HG03521 (cell line): ENCODE results near the gene HDGFL1.

Experiments
- ATAC-seq: cut with Tn5 transposase; IDR thresholded peaks from one replicate; pipeline ENCODE4 v1.9.1; 2021; ENCODE audit warnings: mild to moderate bottlenecking, moderate library complexity; ENCODE audit not compliant: unreplicated experiment

Gene HDGFL1

GRCh38 chr6:22569281-22570184 is at the start of gene HDGFL1:
TSS of gene HDGFL1 (plus strand) at chr6:22569566. CDS start at chr6:22569576, 10 bp downstream.
- ATAC-seq: no peak

GRCh38 chr6:22521035-22521434 is 48.3 kb upstream of the HDGFL1 start:
- ATAC-seq: no peak

DNA sequence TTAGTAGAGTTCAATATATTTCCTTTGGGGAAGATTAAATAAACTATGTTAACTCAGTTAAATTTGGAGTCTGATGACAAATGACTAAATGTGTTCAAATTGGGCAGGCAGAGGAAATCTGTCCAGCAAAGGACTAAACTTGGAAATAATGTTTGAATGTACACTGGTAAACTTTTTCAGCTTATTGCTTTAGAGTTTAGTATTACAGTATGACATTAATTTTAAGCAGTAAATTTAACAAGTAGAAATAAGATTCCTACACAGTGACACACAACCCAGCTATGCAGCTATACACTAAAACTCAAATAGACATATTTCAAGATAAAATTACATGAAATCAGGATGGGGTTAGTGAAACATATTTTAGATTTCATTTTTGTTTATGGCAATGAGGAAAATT is 42.6 kb upstream of the HDGFL1 start:
- no peak for ATAC-seq

GRCh38 chr6:22529866-22530265 is 39.5 kb upstream of the HDGFL1 start:
- no peak for ATAC-seq

DNA sequence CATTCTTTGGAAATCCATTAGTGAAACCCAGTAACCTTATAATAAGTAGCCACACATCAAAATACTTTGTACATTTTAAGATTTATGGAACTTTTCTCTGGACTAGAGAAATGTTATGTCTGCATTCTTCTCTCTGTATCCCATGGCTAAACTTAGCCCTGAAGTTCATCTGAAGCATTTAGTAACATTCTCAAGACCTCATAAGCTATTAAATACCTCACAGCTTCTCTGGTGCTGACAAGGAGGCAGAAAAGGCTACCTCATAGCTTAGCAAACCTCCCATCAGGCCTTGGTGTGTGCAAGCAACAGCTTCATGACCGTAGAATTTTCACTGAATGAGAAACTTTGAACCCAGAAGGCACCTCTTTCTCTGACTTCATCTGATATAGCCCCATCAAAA is 38.9 kb upstream of the HDGFL1 start:
- ATAC-seq: no peak

- no peak for ATAC-seq
These were observed 33.2 kb upstream of the HDGFL1 start for GRCh38 chr6:22536122-22536521.

DNA sequence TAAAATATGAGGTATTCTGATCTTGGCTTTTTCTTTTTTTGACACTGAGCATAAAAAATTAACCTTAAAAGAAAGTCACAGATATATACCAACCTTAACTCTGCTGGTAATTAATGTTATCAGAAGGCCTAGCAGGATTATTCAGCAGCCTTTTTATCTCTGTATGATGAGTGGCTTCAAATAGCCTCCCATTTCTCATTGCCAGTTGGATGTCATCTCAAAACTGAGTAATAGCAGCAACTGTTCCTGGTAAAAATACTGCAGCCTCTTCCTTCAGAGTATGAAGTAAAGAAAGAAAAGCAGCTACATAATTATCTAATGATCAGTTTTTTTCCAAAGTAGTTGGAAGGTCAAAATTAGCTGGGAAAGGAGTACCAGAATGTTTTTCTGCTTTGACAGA is 24.9 kb upstream of the HDGFL1 start:
- no peak for ATAC-seq

GRCh38 chr6:22545051-22545450 is 24.3 kb upstream of the HDGFL1 start:
- no peak for ATAC-seq

DNA sequence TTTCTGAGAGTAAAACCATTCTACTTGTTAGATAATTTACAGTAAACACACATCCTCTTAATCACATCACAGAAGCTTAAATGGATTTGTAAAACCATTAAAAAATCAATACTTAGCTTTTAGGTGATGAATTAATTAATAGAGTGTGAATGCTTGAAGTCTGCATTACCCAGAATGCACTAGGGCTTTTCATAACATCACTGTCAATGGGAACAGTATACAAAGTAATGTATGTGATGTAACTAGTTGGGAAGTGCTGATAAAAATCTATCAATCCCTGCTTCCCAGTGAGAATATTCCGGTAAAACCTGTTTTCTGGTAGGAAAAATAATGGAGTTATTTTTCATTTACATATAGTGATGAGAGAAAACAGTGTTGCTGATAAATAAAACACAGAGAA is 23.1 kb upstream of the HDGFL1 start:
- no peak for ATAC-seq

GRCh38 chr6:22550971-22551670 is 18.2 kb upstream of the HDGFL1 start:
- no peak for ATAC-seq

- ATAC-seq: no peak
These were observed 13.1 kb upstream of the HDGFL1 start for GRCh38 chr6:22556266-22556665.

DNA sequence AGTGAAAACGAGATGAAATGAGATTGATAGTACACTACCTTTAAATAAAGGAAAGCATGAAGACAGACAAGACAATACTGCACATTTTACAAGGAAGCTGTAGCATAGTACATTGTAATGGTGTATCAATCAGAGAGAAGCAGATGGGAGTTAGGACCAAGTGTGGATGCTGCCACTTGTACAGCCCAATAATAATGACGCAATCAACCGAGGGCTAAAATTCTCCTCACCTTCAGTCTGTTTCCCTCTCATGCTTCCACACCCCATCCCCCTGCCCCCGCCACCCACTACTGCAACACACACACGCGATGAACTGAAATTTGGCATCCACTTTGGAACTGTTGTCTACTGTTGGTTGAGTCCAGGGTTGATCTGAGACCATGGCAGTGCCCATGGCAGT is 12.4 kb upstream of the HDGFL1 start:
- no peak for ATAC-seq

DNA sequence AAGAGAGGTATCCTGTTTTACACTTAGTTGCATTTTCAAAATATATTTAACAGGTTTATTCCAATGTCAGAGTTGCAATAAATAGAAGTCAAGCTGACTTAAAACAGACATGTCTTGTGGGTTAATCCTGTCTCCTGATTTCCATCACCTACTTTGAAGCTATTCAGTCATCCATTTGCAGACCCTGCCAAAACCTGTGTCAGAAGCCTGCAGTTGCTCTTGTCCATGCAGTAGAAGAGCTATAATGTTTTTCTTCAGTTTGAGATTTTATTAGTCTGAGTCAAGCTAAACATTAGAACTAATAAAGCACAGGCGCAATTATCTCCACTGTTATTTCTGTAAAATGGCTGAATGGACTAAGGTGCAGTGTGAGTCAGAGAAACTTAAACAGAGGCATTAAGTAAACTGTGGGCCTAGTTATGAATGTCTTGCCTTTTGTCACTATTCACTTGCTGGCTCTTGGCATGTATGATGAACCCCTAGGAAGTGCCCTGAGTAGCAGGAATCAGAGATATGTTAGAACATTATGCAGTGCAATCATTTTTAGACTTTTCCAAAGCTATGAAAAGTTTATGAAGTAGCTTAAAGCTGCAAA is 11.0 kb upstream of the HDGFL1 start:
- no peak for ATAC-seq

DNA sequence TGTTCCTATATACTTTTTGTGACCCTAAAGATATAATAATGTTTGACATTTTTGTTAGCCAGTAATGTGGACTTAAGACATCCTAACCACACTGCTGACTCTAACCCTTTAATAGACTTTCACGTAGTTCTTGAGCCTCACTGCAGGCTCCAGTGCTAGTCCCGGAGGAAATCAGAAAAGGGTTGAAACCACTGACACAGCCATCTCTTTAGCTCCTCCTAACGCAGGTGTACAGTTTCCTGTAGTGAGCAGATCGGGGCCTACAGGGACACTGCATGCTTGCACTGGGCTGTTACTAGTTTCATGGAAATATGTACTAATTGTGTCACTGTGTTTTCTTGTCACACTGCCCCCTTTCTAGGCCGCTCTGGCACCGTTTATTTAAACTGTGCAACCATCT is 512 bp upstream of the HDGFL1 start:
- ATAC-seq: no peak

GRCh38 chr6:22570185-22570551 is 802 bp downstream of the HDGFL1 start:
- ATAC-seq: no peak

- no peak for ATAC-seq
These were observed 5.8 kb downstream of the HDGFL1 start for GRCh38 chr6:22575190-22575589.

GRCh38 chr6:22579439-22579838 is 10.1 kb downstream of the HDGFL1 start:
- no peak for ATAC-seq

DNA sequence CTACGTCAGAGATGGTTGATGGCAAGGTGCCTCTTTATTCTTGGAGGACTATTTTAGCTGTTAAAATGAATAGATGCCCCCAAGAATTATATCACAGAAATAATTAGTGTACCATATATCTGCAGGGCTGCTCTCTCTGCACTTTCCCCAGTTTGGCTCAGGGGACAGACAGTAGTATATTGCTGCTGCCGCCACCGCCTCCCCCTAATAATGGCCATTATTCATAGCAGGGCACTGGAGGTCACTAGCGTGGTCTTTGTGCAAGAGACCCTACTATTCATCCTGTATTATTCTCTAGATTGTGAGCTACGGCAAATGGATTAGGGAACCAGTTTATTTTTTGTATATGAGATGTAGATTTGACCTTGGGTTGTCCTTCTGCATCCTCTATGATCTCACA is 11.0 kb downstream of the HDGFL1 start:
- ATAC-seq: no peak

DNA sequence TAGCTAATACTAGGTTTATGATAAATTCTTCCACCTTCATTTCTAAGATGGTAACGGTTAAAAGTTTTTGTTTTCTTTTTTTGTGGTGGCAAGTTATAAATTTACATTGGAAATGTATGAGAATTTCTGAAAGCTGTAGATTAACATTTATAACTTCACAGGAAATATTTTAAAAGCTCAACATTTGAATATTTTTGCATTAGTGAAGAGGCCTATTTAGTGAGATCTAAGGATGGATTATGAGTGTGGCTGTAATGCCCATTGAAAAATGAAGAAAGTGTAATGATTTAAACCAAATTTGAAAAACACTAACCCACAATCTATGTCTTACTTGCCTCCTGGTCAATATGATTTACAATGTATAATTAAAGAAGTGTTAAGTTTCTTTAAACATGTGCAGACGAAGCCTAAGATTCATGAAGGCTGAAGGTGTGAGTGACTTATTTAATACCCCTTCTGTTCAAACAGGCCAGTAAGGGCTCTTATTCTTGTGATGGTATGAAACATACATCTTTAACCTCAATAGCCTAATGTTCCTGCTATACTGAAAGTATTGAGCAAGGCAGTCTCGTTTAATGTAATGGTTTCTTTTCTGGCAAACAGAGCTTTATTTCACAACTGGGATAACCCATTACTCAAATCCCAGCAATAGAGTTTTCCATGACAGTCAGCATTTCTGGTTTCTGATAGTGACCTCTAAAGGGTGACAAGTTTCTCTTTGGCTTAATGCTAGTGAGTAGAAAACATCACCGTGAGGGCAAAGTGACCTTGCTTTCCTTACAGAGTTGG is 13.2 kb downstream of the HDGFL1 start:
- no peak for ATAC-seq

DNA sequence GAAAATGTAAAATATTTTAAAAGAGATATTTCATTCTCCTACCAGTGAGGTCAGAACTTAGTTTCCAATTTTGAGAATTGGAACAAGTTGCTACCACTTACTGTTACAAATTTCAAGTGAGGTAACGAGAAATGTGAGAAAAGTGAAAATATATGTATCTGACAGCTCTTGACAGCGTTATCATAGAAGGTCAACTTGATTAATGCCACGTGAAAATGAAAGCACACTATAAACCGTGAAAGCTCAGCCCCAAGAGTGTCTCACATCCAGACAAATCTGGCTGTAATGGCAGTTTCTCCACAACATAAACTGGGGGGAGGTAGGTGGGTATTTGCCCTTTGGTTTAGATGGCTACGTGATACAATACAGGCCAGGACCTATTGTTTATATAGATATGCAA is 13.9 kb downstream of the HDGFL1 start:
- no peak for ATAC-seq

- ATAC-seq: no peak
These were observed 14.6 kb downstream of the HDGFL1 start for GRCh38 chr6:22583927-22584326.
